Measurements from ENCODE around the gene FAM43B. TPM values are rescaled to one million over a fixed set of nuclear protein-coding genes. Genes with fewer than 3 reads are reported as not detected.
A peak's percentile ranks its signal among the peaks of the same experiment; 100 is the strongest.
"Not testable (repeated sequence)": the region's sequence is repeated elsewhere in the genome, so short reads cannot be mapped to it uniquely, and the experiment has no call there.

FAM43B gene
- polyA plus RNA-seq, 3 donors = not detected

- 60% methylated on average over 3 of the region's 5 CpGs for WGBS (ENCODE audit: insufficient coverage)
- H3K4me3 ChIP-seq (replicated peaks in 1 of 3; ENCODE audit: low read depth in 2 of 3, low read length in 3 of 3) = peak overlapping the region; percentile 90 to 98 (median 92)
- no peaks in the 10 kb centered on the region for H3K9me3 ChIP-seq (replicated peaks in 1 of 2; ENCODE audit: control insufficient read depth in 1 of 2, insufficient read depth in 1 of 2, low read length in 2 of 2)
- H3K27me3 ChIP-seq (ENCODE audit: control insufficient read depth in 2 of 2, insufficient read depth in 2 of 2, low read length in 2 of 2) = peaks cover 2 to 9% of the 10 kb centered on the region in 2 donors
- peak overlapping the region; percentile 74 for H3K4me2 ChIP-seq (replicated peaks; ENCODE audit: extremely low read depth, low read length, poor library complexity, severe bottlenecking)
- H4K20me1 ChIP-seq (ENCODE audit: insufficient read depth, low read length) = peaks cover 11% of the 10 kb centered on the region
- TF ChIP-seq CTCF (IDR thresholded peaks at IDR 0.05) = no peak
- Mint-ChIP-seq H3K4me1 (peaks cover 11% of the 10 kb centered on the region), H3K27ac (peak overlapping the region; percentile 90 to 97 (median 94)), H3K27me3 (ENCODE audit: low read depth in 3 of 3) (peaks cover 11 to 24% (median 15%) of the 10 kb centered on the region in 3 donors), H3K4me3 (peak overlapping the region; percentile 92 to 93), H3K9me3 (peaks cover 0 to 1% (median 0%) of the 10 kb centered on the region in 7 donors), H3K36me3 (peaks cover 4 to 13% of the 10 kb centered on the region in 2 donors)
- H2AFZ ChIP-seq (ENCODE audit: insufficient read depth, low read depth, low read length, poor library complexity, severe bottlenecking) = peak overlapping the region; percentile 93
- intact Hi-C loops (cut with micrococcal nuclease) = no loop called here
- peak overlapping the region; percentile 50 to 90 for H3K27ac ChIP-seq (ENCODE audit: low read depth in 1 of 2, low read length in 2 of 2)
- H3K9ac ChIP-seq (ENCODE audit: insufficient read depth, low read length, poor library complexity, severe bottlenecking) = peak overlapping the region; percentile 88
- peaks cover 13 to 16% of the 10 kb centered on the region in 2 donors for H3K4me1 ChIP-seq (ENCODE audit: control insufficient read depth in 1 of 2, insufficient read depth in 2 of 2, low read length in 2 of 2)
- peaks cover 0 to 22% of the 10 kb centered on the region in 2 donors for H3K36me3 ChIP-seq (replicated peaks in 1 of 2; ENCODE audit: control insufficient read depth in 1 of 2, insufficient read depth in 2 of 2, low read length in 2 of 2)
- DNase-seq = no peak
- peaks cover 33% of the 10 kb centered on the region for H3K79me2 ChIP-seq (ENCODE audit: insufficient read depth, low read length)
These were observed 44.0 kb upstream of the FAM43B start for GRCh38 chr1:20508411-20508771.

- no peak overlapping the region for H3K4me2 ChIP-seq (replicated peaks; ENCODE audit: extremely low read depth, low read length, poor library complexity, severe bottlenecking)
- intact Hi-C loops (cut with micrococcal nuclease) = no loop called here
- TF ChIP-seq CTCF (IDR thresholded peaks at IDR 0.05) = no peak
These were observed 40.6 kb upstream of the FAM43B start for GRCh38 chr1:20511518-20512428.

DNA sequence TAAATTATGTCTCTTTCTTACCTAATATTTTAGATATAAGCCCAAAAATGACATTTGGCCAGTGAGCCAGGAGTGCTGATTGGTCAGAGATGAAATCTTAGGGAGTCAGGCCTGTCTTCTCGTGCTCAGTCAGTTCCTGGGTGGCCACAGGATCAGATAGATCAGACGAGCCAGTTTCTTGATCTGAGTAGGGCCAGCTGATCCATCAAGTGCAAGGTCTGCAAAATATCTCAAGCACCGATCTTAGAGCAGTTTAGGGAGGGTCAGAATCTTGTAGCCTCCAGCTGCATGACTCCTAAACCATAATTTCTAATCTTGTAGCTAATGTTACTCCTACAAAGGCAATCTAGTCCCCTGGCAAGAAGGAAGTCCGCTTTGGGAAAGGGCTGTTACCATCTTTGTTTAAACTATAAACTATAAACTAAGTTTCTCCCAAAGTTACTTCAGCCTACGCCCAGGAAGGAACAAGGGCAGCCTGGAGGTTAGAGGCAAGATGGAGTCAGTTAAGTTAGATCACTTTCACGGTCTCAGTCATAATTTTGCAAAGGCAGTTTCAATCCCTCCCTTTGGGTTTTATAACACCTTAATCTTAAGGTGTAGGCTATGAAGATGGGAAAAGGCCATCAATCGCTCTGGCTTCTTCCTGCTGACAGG, 32.6 kb upstream of the FAM43B start:
- 83% methylated on average over 3 of the region's 7 CpGs for WGBS (ENCODE audit: insufficient coverage)
- not testable (repeated sequence) for H3K9me3 ChIP-seq (replicated peaks in 1 of 2; ENCODE audit: control insufficient read depth in 1 of 2, insufficient read depth in 1 of 2, low read length in 2 of 2); H3K9ac ChIP-seq (ENCODE audit: insufficient read depth, low read length, poor library complexity, severe bottlenecking); H4K20me1 ChIP-seq (ENCODE audit: insufficient read depth, low read length); H3K4me1 ChIP-seq (ENCODE audit: control insufficient read depth in 1 of 2, insufficient read depth in 2 of 2, low read length in 2 of 2); H3K27me3 ChIP-seq (ENCODE audit: control insufficient read depth in 2 of 2, insufficient read depth in 2 of 2, low read length in 2 of 2); H3K9me3 Mint-ChIP-seq; H3K36me3 ChIP-seq (replicated peaks in 1 of 2; ENCODE audit: control insufficient read depth in 1 of 2, insufficient read depth in 2 of 2, low read length in 2 of 2); H3K27ac Mint-ChIP-seq; H3K4me2 ChIP-seq (replicated peaks; ENCODE audit: extremely low read depth, low read length, poor library complexity, severe bottlenecking); H3K4me1 Mint-ChIP-seq; H3K36me3 Mint-ChIP-seq; H3K4me3 ChIP-seq (replicated peaks in 1 of 3; ENCODE audit: low read depth in 2 of 3, low read length in 3 of 3); DNase-seq; H3K4me3 Mint-ChIP-seq; H2AFZ ChIP-seq (ENCODE audit: insufficient read depth, low read depth, low read length, poor library complexity, severe bottlenecking); H3K79me2 ChIP-seq (ENCODE audit: insufficient read depth, low read length); H3K27ac ChIP-seq (ENCODE audit: low read depth in 1 of 2, low read length in 2 of 2)
- intact Hi-C loops (cut with micrococcal nuclease) = loop anchor here in 1 of 2 donors (10.0 kb wide), 1 partner anchor 55 kb away; no protein-coding TSS in a partner anchor
- H3K27me3 Mint-ChIP-seq (ENCODE audit: low read depth in 3 of 3) = peaks cover 8 to 37% (median 20%) of the 10 kb centered on the region in 3 donors

More at GRCh38 chr1:20511518-20512428, 40.6 kb upstream of the FAM43B start:
- WGBS (ENCODE audit: insufficient coverage) = 75% methylated on average over 2 of the region's 6 CpGs
- no peaks in the 10 kb centered on the region for H3K9me3 ChIP-seq (replicated peaks in 1 of 2; ENCODE audit: control insufficient read depth in 1 of 2, insufficient read depth in 1 of 2, low read length in 2 of 2)
- Mint-ChIP-seq H3K36me3 (no peaks in the 10 kb centered on the region), H3K4me3 (peak overlapping the region in 1 of 2 donors; percentile 26), H3K4me1 (peaks cover 8% of the 10 kb centered on the region), H3K9me3 (peaks cover 0 to 1% (median 0%) of the 10 kb centered on the region in 7 donors), H3K27ac (no peak overlapping the region), H3K27me3 (ENCODE audit: low read depth in 3 of 3) (peaks cover 15 to 29% (median 23%) of the 10 kb centered on the region in 3 donors)
- H3K27me3 ChIP-seq (ENCODE audit: control insufficient read depth in 2 of 2, insufficient read depth in 2 of 2, low read length in 2 of 2) = peaks cover 2 to 9% of the 10 kb centered on the region in 2 donors
- no peak overlapping the region for H2AFZ ChIP-seq (ENCODE audit: insufficient read depth, low read depth, low read length, poor library complexity, severe bottlenecking)
- no peak for DNase-seq
- H3K4me1 ChIP-seq (ENCODE audit: control insufficient read depth in 1 of 2, insufficient read depth in 2 of 2, low read length in 2 of 2) = peaks cover 12 to 15% of the 10 kb centered on the region in 2 donors
- no peak overlapping the region for H3K27ac ChIP-seq (ENCODE audit: low read depth in 1 of 2, low read length in 2 of 2)
- no peaks in the 10 kb centered on the region for H4K20me1 ChIP-seq (ENCODE audit: insufficient read depth, low read length)
- H3K79me2 ChIP-seq (ENCODE audit: insufficient read depth, low read length) = peaks cover 12% of the 10 kb centered on the region
- no peak overlapping the region for H3K4me3 ChIP-seq (replicated peaks in 1 of 3; ENCODE audit: low read depth in 2 of 3, low read length in 3 of 3)
- H3K36me3 ChIP-seq (replicated peaks in 1 of 2; ENCODE audit: control insufficient read depth in 1 of 2, insufficient read depth in 2 of 2, low read length in 2 of 2) = no peaks in the 10 kb centered on the region
- H3K9ac ChIP-seq (ENCODE audit: insufficient read depth, low read length, poor library complexity, severe bottlenecking) = no peak overlapping the region
